Stimulated activated naive CD4-positive, alpha-beta T cell treated with Interleukin-2 at 50 U/mL for 16 hours (primary cell): ENCODE measurements around the gene FANK1.
"Not testable (repeated sequence)": the region's sequence is repeated elsewhere in the genome, so short reads cannot be mapped to it uniquely, and the experiment has no call there.

Experiments
- DNase-seq: peaks from one replicate; lab custom pipeline; 2025; lab: John Stamatoyannopoulos, UW

FANK1 gene

GRCh38 chr10:125889441-125889840, 6.9 kb upstream of the FANK1 start:
- DNase-seq, result not testable (repeated sequence)

GRCh38 chr10:125892402-125892801, 4.0 kb upstream of the FANK1 start:
- DNase-seq, result not testable (repeated sequence)

- DNase-seq, result not testable (repeated sequence)
These were observed 2.2 kb upstream of the FANK1 start for GRCh38 chr10:125894176-125894575.

- DNase-seq, result peak; percentile 48
These were observed 955 bp upstream of the FANK1 start for GRCh38 chr10:125895130-125896087.

GRCh38 chr10:125897317-125897716, 953 bp downstream of the FANK1 start:
- not testable (repeated sequence) for DNase-seq

DNA sequence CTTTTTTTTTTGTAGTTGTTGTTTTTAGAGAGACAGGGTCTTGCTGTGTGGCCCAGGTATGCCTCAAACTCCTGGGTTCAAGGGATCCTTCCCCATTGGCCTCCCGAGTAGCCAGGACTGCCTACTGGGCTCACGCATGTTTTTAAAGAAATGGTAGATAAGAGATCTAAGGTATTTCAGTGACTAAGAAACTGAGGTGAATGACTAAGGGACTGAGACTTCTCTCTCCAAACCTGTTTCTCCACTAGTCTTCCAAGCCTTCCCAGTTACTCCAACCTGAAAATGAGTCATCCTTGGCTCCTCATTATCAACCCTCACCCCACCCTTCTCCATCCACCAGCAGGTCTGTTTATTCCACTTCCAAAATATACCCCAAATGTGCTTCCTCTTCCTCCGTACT, 4.6 kb downstream of the FANK1 start:
- not testable (repeated sequence) for DNase-seq

DNA sequence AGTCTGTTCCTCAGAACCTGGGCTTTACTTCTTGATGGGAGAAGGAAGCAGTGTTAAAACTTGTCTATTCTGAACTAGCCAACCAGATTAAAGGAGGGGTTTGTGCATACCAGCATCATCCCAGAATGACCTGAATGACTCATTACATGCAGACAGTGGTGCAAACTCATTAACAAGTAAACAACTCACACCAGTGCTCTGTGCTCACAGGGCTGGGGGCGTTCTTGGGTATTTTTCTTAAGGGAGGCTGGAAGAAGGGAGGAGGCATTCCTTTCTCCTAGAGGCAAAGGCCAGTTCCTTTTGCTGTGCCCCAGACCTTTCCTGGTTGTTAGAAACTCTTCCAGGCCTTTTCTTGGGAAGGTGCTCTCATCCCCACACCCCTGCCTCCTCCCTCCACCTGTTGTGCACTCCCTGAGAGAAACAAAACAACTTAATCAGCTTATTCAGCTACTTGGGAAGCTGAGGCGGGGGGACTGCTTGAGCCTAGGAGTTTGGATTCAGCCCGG, 6.8 kb downstream of the FANK1 start:
- not testable (repeated sequence) for DNase-seq

DNA sequence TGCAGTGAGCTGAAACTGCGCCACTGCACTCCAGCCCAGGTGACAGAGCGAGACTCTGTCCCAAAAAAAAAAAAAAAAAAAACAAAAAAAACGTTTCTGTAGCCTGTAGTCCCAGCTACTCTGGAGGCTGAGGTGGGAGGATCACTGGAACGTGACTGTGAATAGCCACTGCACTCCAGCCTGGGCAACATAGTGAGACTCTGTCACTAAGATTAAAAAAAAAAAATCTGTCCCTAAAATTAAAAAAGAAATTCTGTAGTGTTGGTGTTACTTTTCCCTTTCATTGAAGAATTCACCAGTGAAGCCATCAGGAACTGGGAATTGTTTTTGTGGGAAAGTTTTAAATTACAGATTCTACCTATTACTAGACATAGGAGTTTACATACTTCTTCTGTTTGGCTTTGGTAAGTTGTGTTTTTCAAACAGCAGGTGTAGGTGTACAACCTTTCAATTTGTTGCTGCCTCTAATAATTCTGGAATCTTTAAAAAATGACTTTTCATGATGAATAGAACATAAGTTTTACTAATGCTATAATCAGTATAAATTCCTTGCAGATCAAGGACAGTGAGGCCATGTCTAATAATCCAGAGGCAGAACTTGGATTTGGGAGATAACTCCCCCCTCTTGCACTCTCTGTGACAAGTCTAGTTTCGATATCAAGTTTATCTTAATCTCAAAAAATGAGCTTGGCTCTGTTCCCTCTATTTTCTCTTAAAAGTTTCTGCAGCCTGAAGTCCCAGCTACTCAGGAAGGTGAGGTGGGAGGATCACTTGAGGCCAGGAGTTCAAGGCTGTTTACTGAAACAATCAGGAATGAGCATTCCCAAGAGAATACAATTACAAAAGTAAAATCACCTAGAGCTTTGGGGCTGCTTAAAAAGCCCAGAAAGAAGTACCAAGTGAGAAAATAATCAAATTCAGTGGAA, 9.0 kb downstream of the FANK1 start:
- DNase-seq, result not testable (repeated sequence)

- DNase-seq, result not testable (repeated sequence)
These were observed 11.2 kb downstream of the FANK1 start for GRCh38 chr10:125907598-125907997.

- DNase-seq, result not testable (repeated sequence)
These were observed 12.4 kb downstream of the FANK1 start for GRCh38 chr10:125908813-125909212.

DNA sequence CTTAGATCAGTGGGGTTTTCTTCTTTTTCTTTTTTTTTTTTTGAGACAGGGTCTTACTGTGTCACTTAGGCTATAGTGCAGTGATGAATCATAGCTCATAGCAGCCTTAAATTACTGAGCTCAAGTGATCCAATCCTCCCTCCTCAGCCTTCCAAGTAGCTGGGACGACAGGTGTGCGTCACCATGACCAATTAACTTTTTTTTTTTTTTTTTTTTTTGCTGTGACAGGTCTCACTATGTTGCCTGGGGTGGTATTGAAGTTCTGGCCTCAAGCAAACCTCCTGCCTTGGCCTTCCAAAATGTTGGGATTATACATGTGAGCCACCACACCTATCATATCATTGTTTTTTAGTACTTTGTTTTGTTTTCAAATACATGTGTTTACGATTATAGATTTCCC, 13.1 kb downstream of the FANK1 start:
- DNase-seq, result not testable (repeated sequence)

GRCh38 chr10:125911145-125911544, 14.8 kb downstream of the FANK1 start:
- no peak for DNase-seq

DNA sequence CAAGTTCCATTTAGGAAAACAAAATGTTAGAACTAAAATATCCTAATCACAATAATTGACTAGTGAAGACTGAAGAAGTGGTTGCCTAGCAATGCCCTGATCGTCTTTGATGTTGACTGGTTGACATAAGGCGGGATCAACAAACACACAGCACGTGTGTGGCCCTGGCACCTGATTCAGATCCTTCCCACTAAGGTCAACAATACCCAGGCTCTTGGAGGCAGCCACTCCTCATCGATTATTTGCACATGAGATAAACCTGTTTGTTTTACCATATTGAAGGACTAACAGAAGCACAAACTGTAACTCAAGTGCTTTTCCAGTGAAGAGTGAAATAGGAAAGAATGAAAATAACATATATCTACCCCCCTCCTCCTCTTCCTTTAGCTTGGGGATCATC, 15.6 kb downstream of the FANK1 start:
- no peak for DNase-seq

DNA sequence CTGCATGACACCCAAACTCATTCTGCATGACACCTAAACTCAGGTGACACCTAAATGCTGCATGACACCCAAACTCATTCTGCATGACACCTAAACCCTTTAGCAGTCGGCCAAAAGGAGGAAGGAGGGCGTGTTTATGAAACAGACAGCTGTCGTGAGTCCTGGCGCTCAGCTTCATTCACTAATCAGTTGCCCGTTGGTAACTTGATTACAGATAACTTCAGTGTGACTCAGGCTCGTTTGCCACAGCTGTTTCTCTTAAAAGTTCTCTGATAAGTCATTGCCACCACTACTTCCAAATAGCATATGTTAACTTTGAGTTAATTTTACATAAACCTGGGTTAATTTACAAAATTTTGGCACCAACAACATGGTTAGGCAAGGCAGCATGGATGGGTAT, 16.9 kb downstream of the FANK1 start:
- DNase-seq, result not testable (repeated sequence)

GRCh38 chr10:125916977-125917376, 20.6 kb downstream of the FANK1 start:
- no peak for DNase-seq

- not testable (repeated sequence) for DNase-seq
These were observed 21.5 kb downstream of the FANK1 start for GRCh38 chr10:125917704-125918361.

GRCh38 chr10:125921643-125922306, 25.4 kb downstream of the FANK1 start:
- not testable (repeated sequence) for DNase-seq

DNA sequence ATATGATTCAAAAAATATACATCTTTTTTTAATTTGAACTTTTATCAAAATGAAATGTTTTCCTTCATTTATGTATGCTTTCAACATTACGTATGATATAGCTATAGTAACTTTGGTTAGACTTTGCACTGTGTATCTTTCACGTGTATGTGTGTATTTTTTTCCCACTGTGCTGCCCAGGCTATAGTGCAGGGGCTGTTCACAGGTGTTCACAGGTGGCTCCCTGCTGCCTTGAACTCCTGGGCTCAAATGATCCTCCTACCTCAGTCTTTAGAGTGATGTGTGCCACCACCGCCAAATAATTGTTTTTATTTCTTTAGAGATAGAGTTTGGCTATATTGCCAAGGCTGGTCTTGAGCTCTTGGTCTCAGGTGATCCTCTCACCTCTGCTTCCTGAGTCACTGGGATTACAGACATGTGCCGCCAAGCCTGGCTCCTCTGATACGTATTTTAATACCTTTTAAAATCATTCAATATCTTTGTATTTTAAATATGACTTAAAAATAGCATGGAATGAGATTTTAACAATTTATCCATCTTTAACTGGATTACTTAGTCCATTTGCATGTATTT, 29.0 kb downstream of the FANK1 start:
- DNase-seq, result no peak

GRCh38 chr10:125926247-125926646, 29.9 kb downstream of the FANK1 start:
- DNase-seq, result no peak

DNA sequence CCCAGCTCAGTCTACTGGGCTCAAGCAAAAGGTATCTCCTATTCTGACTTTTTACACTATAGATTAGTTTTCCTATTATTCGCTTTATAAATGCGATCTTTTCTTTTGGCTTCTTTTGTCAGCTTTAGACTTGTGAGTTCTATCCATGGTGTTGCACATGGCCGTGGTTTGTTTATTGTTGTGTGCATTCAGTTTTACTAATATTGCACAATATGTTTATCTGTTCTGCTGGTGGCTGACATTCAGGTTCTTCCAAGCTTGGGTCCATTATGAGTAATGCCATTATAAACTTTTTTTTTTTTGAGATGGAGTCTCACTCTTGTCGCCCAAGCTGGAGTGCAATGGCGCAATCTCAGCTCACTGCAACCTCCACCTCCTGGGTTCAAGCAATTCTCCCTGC, 30.9 kb downstream of the FANK1 start:
- DNase-seq, result not testable (repeated sequence)
